ENCODE data around the gene DPPA5. TPM values are rescaled to one million over a fixed set of nuclear protein-coding genes. Genes with fewer than 3 reads are reported as not detected.

The DPPA5 gene
- total and polyA plus RNA-seq, 2 donors (not counting 1 experiment from before 2014, with no cell fraction given) = not detected

DNA sequence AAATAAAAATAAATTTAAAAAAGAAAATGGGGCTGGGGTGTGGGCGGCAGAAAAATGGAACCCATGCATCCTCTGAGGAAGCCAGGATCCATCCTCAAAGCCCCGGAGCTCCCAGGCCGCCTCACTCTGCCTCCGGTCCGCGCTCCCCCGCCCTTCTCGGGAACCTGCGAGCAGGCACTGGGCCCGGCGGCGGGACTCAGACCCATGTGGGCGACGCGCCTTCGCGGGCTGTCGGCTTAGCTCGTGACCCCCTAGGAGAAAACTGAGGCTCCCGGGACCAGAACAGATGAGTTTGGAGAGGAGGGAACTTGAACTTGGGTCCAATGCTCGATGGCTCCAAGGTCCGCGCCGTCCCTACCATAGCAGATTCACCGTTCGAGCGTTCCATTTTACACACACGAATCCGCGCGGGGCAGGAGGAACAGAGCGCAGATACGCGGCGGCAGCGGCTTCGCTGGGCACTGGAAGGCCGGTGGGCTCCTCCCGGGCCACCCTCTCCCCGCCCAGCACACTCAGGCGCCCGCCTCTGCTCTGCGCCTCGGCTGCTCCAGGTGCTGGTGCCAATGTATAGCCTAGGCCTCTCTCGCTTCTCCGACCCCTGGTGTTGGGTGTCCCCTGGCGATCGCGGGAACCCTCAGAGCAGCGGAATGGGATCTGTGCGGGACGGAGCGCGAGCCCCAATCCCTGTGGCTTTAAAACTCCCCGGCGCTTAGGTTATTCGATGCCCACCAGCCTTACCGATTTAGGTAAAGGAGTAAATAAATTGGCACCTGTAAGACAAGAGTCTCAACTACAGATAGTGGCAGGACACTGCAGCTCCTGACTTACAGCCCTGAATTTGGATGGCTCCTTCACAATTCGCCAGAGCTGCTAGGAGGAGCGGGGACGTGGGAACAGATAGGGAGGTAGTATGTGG is 39.2 kb downstream of the DPPA5 start:
- Mint-ChIP-seq H3K9me3 (ENCODE audit: insufficient read depth) (peaks cover 3% of the 10 kb centered on the region), H3K27ac (no peak overlapping the region), H3K4me1 (peaks cover 11% of the 10 kb centered on the region), H3K27me3 (peaks cover 30% of the 10 kb centered on the region), H3K4me3 (peak overlapping the region; percentile 59)
- ChIA-PET POLR2A (no interaction called here), CTCF (no interaction called here)
- ATAC-seq (ENCODE audit: low read depth) = no peak
- H3K4me2 ChIP-seq (replicated peaks; ENCODE audit: low read depth, low read length, poor library complexity, severe bottlenecking) = peak overlapping the region; percentile 77
- peak overlapping the region in 4 of 5 experiments; percentile 4 to 48 (median 26) for H3K4me3 ChIP-seq (ENCODE audit: control extremely low read depth in 1 of 5, extremely low read depth in 1 of 5, insufficient read depth in 1 of 5, low read depth in 2 of 5, low read length in 4 of 5)
- peak overlapping the region; percentile 35 for H3K9ac ChIP-seq (ENCODE audit: low read length)
- no peaks in the 10 kb centered on the region for H4K20me1 ChIP-seq (ENCODE audit: control insufficient read depth, insufficient read depth, low read length, poor library complexity, severe bottlenecking)
- intact Hi-C loops (cut with micrococcal nuclease) = loop anchor here (5.0 kb wide), 1 partner anchor 693 kb away; the partner anchor contains the start of gene KCNQ5
- 26% methylated on average over 58 of the region's 61 CpGs for WGBS (ENCODE audit: insufficient coverage)
- H3K9me3 ChIP-seq (ENCODE audit: control extremely low read depth in 1 of 3, control insufficient read depth in 2 of 3, insufficient read depth in 1 of 3, low read length in 2 of 3) = peaks cover 0 to 14% (median 1%) of the 10 kb centered on the region in 3 donors
- DNase-seq = peak; percentile 14
- peaks cover 2 to 22% (median 17%) of the 10 kb centered on the region in 4 experiments for H3K27me3 ChIP-seq (replicated peaks in 1 of 4; ENCODE audit: control extremely low read depth in 1 of 4, control insufficient read depth in 3 of 4, insufficient read depth in 4 of 4, low read length in 3 of 4)
- TF ChIP-seq, protein P1, sequence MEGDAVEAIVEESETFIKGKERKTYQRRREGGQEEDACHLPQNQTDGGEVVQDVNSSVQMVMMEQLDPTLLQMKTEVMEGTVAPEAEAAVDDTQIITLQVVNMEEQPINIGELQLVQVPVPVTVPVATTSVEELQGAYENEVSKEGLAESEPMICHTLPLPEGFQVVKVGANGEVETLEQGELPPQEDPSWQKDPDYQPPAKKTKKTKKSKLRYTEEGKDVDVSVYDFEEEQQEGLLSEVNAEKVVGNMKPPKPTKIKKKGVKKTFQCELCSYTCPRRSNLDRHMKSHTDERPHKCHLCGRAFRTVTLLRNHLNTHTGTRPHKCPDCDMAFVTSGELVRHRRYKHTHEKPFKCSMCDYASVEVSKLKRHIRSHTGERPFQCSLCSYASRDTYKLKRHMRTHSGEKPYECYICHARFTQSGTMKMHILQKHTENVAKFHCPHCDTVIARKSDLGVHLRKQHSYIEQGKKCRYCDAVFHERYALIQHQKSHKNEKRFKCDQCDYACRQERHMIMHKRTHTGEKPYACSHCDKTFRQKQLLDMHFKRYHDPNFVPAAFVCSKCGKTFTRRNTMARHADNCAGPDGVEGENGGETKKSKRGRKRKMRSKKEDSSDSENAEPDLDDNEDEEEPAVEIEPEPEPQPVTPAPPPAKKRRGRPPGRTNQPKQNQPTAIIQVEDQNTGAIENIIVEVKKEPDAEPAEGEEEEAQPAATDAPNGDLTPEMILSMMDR (IDR thresholded peaks at IDR 0.05) = no peak
- no peak for TF ChIP-seq EZH2 (IDR thresholded peaks at IDR 0.05; ENCODE audit: borderline replicate concordance, insufficient read depth, low read depth, low read length, poor library complexity, severe bottlenecking)
- no peaks in the 10 kb centered on the region for H3K36me3 ChIP-seq (replicated peaks in 1 of 2; ENCODE audit: control extremely low read depth in 1 of 2, control insufficient read depth in 1 of 2, extremely low read depth in 1 of 2, insufficient read depth in 2 of 2, low read length in 1 of 2)
- no peak overlapping the region for H3K27ac ChIP-seq (ENCODE audit: low read length in 2 of 2)
- peaks cover 9% of the 10 kb centered on the region in 2 donors for H3K4me1 ChIP-seq (ENCODE audit: control insufficient read depth in 2 of 2, insufficient read depth in 2 of 2, low read length in 2 of 2)
- H3K79me2 ChIP-seq (ENCODE audit: control insufficient read depth, insufficient read depth, low read length) = peaks cover 3% of the 10 kb centered on the region
- H2AFZ ChIP-seq (ENCODE audit: insufficient read depth, low read depth, low read length, poor library complexity, severe bottlenecking) = peak overlapping the region; percentile 73

All from B cell (primary cell).